Mucosa of gallbladder (tissue), 1 donor: Measurements from ENCODE around the gene SGPL1. TPM values are rescaled to one million over a fixed set of nuclear protein-coding genes. Genes with fewer than 3 reads are reported as not detected.
A peak's percentile ranks its signal among the peaks of the same experiment; 100 is the strongest.

ENCODE experiments used
- DNase-seq: peaks from one replicate; pipeline ENCODE4 v3.0.0-alpha.2; 2020; ENCODE audit warnings: low spot score
- total RNA-seq: library from RNA; stranded (reverse); gene quantifications from one replicate; pipeline ENCODE4 v1.2.1, GENCODE V29; 2021
- donor health status: DM: no; HTN: no; CAD: no.

SGPL1 gene
- total RNA-seq, 1 donor from 2014 or later, result 64.0 TPM

- no peak for DNase-seq
These were observed 69.7 kb downstream of the SGPL1 start for GRCh38 chr10:70885481-70885880.

DNA sequence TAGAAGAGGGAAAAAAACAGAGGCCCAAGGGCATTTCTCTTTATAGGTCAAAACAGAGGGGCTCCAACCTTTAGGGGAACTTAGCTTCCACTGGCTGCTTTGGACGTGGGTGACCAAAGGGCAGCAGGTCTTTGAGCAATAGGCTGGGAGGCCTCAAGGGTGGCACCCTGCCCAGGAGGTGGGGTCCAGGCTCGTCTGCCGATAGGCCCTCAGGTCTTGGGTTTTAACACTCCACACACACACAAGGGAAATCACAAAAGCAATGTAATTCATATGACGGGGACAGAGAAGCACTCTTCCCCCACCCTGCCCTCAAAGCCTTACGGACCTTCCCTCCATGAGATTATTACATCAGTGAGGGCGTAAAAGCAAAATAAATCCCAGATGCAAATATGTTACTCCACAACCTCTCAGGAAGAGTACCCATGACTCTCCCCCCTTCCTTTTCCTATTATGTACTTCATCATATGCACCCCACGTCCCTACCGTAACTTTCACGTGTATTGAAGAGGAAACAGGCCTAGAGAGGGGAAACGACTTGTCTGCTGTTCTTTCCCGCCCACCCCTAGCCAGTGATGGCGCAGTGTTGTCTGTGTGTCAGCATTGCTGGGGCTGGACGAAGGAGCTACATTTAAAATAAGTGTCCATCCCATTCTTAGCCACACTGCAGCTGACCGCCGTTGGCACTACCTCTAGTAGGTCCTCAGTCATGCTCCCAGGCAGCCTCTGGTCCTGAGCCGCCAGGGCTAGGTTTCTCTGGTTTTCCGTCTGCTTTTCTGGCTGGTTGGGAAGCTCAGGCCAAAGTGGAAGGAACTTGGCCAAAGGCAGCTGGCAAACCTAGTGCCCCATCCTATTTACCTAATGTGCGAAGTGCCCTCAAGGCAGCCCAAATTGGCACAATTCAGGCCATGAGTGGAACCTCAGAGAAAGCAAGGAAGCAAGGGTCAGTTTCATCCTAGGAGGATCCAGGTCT lies 70.5 kb downstream of the SGPL1 start:
- no peak for DNase-seq

GRCh38 chr10:70886921-70887665 lies 71.3 kb downstream of the SGPL1 start:
- DNase-seq, result no peak

GRCh38 chr10:70887804-70888800 lies 72.4 kb downstream of the SGPL1 start, which contains the start of gene PCBD1:
Gene PCBD1, minus strand, starts transcription at chr10:70888565. Its CDS starts 32 bp downstream, at chr10:70888533.
- DNase-seq, result peak; percentile 79

- no peak for DNase-seq
These were observed 73.5 kb downstream of the SGPL1 start for GRCh38 chr10:70889291-70889690.

GRCh38 chr10:70890917-70891431 lies 75.2 kb downstream of the SGPL1 start:
- peak; percentile 40 for DNase-seq

GRCh38 chr10:70891627-70892026 lies 75.9 kb downstream of the SGPL1 start:
- no peak for DNase-seq

- no peak for DNase-seq
These were observed 76.9 kb downstream of the SGPL1 start for GRCh38 chr10:70892631-70893030.

DNA sequence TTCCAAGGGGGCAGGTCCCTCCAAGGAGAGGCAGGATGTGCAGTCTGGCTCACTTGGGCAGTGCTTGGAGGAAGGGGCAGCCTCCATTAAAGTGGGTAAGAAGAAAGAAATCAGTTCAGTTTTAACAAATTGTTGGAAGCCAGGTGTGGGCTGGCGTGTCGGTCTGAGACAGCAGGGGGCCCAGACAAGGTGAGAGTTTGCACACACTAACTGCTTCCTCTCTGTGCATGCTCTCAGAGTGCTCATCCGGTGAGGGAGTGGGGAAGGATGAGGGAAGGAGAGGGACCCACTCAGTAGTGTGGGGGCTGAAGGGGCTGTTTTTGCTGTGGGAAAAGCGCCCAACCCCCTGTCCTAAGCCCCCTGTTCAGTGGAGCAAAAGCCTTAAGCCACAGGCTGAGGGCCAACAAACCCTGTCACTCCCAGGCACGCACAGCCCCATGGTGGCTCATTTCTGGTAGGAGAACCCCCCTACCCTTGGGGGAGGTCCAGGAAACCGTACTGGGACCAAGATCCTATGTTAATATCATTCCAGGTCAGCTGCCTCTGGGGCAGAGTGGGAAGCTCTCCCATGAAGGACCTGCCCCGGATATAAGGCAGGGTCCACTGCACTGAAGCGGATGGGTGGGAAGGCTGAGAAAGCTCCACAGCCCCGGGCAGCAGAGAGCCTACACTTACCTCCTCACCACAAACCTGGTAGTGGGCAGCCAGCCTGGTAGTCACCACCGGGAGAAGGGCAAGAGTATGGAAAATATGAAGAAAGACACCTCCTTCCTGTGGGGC lies 77.7 kb downstream of the SGPL1 start:
- no peak for DNase-seq

DNA sequence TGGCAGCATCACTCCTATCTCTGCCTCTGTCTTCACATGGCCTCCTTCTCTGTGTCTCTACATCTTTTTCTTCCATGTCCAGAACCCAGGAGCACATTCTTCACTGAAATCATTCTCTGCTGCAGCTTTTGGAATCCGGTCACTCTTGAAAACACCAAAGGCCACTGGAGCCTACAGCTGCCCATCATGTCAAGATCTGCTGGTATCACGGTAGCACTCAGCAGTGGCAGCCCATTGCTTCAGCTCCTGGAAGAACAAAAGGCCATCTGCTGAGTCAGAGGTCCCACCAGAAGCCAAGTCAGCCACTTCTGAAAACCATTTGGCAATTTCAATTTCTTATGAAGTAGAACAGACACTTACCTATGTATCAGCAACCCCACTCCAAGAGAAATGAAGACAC lies 78.7 kb downstream of the SGPL1 start:
- no peak for DNase-seq

DNA sequence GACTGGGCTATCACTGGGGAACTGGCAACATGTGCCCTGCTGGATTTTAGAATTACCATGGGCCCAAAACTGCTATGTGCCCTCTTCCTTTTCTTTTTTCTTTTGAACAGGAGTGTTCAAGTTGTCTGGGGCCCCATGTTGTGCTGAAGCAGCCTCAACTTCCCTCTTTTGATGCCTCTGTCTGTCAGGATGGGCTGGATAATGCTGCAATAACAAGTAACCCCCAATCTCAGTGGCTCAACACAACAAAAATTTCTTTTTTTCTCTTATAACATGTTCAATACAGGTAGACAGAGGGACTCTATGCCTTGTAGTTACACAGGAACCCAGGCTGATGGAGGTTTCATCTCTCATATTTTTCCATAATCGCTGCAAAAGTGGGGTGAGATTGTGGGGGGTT lies 80.8 kb downstream of the SGPL1 start:
- no peak for DNase-seq

DNA sequence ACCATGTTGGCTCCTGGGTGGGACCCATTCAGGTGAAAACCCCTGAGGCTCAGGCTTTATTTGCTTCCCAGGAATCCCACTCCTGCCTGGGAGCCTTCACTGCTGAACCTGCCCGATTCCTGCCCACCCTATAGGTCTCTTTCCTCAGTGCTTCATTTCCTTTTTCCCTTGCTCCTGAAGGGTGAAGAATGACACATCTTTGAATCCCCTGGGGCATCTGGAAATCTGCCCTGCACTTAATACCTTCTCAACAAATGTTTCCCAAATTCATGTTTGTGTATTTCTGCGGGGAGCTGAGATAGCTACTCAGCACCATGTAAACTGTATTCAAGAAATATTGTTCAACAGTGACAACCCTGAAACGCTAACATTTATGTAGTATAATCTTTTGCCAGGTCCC lies 82.9 kb downstream of the SGPL1 start:
- DNase-seq, result no peak

GRCh38 chr10:70899096-70899495 lies 83.3 kb downstream of the SGPL1 start:
- no peak for DNase-seq

GRCh38 chr10:70901276-70901878 lies 85.6 kb downstream of the SGPL1 start:
- DNase-seq, result no peak

DNA sequence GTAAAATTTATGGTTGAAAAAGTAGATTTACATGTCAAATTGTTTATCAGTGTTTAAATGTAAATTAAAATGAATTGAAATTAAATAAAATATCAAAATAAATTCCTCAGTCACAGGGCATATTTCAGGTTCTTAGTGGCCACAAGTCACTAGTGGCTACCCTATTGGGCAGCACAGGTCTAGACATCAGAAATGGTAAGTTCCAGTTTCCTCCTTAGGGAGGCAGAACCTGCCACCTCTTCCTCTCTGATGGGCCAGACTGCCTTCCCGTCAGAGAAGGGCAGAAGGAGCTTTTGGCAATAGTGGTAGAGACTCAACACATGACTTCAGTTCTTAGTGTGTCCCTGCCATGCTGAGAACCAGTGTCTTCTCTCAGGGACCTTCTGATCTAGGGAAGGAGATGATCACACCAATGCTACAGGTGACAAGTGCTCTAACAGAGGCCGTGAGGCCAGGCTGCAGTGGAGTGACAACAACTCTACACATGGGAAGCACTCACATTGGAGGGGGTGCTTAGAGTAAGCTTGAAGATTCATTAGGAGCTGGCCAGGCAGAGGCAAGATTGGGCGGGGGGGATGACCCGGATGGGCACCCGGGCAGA lies 87.0 kb downstream of the SGPL1 start:
- DNase-seq, result no peak

GRCh38 chr10:70903262-70903921 lies 87.6 kb downstream of the SGPL1 start:
- DNase-seq, result peak; percentile 58

GRCh38 chr10:70905071-70906021 lies 89.6 kb downstream of the SGPL1 start:
- no peak for DNase-seq
